Measurements from ENCODE around the gene HVCN1.
A peak's percentile ranks its signal among the peaks of the same experiment; 100 is the strongest.

The HVCN1 gene, protein sequence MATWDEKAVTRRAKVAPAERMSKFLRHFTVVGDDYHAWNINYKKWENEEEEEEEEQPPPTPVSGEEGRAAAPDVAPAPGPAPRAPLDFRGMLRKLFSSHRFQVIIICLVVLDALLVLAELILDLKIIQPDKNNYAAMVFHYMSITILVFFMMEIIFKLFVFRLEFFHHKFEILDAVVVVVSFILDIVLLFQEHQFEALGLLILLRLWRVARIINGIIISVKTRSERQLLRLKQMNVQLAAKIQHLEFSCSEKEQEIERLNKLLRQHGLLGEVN

DNA sequence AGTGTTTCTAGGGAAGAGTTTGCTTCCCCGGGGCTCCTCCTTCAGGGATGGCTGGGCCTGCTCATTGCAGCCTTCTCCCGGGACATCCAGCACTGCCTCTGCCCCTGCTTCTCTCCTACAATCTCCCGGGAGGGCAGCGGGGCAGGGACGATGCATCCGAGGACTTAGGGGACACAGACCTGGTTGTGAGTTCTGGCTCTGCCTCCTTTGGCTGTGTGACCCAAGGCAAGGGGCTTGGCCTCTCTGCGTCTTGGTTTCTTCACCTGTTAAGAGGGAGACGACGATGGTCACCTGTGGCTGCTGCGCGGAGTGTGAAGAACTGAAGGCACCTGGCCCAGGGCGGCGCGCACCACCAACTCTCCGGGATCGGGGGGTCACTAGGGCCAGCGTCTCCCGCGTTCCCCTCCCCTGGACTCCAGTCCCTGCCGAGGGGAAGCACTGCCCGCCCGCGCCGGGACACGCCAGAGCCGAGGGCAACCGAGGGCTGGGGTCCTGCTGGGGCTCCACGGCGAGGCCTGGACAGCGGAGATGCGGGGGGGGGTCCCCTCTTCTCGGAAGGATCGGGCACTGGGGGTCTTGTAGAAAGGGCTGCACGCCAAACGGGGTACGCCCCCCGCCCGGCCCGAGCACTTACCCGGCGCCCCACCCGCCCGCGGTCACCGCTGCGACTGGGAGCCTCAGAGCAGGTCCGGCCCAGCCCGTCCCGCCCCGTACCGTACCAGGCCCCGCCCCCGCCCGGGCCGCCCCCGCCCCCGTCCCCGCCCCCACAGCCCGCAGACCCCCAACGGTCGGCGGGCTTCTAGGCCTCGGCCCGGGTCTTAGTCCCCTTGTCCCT, at the start of gene HVCN1:
TSS of gene HVCN1 (minus strand) at position 670 of the 835 bp plus-strand sequence. CDS start 5,870 bp downstream, outside the sequence.
- Histone ChIP-seq H3K9me3 (ENCODE audit: control insufficient read depth, insufficient read depth, low read depth, low read length) (no peaks in the 10 kb centered on the region), H3K4me3 (ENCODE audit: low read depth, low read length) (peak within 1 kb of the TSS; percentile 35), H3K36me3 (ENCODE audit: control insufficient read depth in 2 of 2, insufficient read depth in 1 of 2, low read length in 2 of 2) (no peaks in the 10 kb centered on the region), H3K27ac (ENCODE audit: extremely low read depth, low read depth, low read length) (no peak within 1 kb of the TSS), H3K4me1 (ENCODE audit: control insufficient read depth, insufficient read depth, low read length) (no peaks in the 10 kb centered on the region; the same call in 1 of the 2 replicates)
- CTCF ChIA-PET, result no interaction called here
- TF ChIP-seq ZNF24 (tag by site-specific recombination; IDR thresholded peaks at IDR 0.05) (no peak), ZNF311 (tag by site-specific recombination; IDR thresholded peaks at IDR 0.05; ENCODE audit: borderline replicate concordance) (no peak), ZNF768 (tag by site-specific recombination; IDR thresholded peaks at IDR 0.05) (peak; percentile 40; the same call in 1 of the 2 replicates), ZNF423 (tag by site-specific recombination; IDR thresholded peaks at IDR 0.05) (no peak), ZSCAN30 (tag by site-specific recombination; IDR thresholded peaks at IDR 0.05) (no peak), SCRT2 (tag by site-specific recombination; IDR thresholded peaks at IDR 0.05) (peak; percentile 82; the same call in 1 of the 2 replicates), HOXA7 (CRISPR knock-in tag; IDR thresholded peaks at IDR 0.05; ENCODE audit: borderline replicate concordance) (no peak), ZFP69B (tag by site-specific recombination; IDR thresholded peaks at IDR 0.05) (no peak), ZNF776 (tag by site-specific recombination; IDR thresholded peaks at IDR 0.05; ENCODE audit: borderline replicate concordance) (no peak)
- TF ChIP-seq, protein P1, sequence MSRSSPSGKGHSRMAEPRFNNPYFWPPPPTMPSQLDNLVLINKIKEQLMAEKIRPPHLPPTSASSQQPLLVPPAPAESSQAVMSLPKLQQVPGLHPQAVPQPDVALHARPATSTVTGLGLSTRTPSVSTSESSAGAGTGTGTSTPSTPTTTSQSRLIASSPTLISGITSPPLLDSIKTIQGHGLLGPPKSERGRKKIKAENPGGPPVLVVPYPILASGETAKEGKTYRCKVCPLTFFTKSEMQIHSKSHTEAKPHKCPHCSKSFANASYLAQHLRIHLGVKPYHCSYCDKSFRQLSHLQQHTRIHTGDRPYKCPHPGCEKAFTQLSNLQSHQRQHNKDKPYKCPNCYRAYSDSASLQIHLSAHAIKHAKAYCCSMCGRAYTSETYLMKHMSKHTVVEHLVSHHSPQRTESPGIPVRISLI (tag by site-specific recombination; IDR thresholded peaks at IDR 0.05), result no peak
- TF ChIP-seq, protein P2, sequence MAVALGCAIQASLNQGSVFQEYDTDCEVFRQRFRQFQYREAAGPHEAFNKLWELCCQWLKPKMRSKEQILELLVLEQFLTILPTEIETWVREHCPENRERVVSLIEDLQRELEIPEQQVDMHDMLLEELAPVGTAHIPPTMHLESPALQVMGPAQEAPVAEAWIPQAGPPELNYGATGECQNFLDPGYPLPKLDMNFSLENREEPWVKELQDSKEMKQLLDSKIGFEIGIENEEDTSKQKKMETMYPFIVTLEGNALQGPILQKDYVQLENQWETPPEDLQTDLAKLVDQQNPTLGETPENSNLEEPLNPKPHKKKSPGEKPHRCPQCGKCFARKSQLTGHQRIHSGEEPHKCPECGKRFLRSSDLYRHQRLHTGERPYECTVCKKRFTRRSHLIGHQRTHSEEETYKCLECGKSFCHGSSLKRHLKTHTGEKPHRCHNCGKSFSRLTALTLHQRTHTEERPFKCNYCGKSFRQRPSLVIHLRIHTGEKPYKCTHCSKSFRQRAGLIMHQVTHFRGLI (tag by site-specific recombination; IDR thresholded peaks at IDR 0.05), result no peak
- POLR2A ChIA-PET, result no interaction called here

DNA sequence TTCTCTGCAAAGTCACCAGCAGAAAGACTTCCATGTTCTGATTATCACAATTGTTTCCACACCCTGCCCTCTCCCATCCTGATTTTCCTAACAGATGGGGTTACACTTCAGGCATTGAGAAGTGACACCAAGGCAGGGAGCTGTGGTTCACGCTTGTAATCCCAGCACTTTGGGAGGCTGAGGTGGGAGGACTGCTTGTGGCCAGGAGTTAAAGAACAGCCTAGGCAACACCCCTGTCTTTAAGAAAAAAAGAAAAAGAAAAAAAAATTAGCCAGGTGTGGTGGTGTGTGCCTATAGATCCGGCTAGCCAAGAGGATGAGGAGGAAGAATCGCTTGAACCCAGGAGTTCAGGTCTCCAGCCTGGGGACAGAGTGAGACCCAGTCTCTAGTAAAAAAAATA, 48.6 kb upstream of the HVCN1 start:
- H3K27ac ChIP-seq (ENCODE audit: extremely low read depth, low read depth, low read length), result no peak overlapping the region
- no peak overlapping the region for H3K4me3 ChIP-seq (ENCODE audit: low read depth, low read length)
- CTCF ChIA-PET, result interaction anchor here (0.6 kb wide), 1 partner anchor 493 kb away, joined by 4 read pairs; no protein-coding TSS in a partner anchor
- peaks cover 17% of the 10 kb centered on the region for H3K4me1 ChIP-seq (ENCODE audit: control insufficient read depth, insufficient read depth, low read length)
- peaks cover 24 to 26% of the 10 kb centered on the region in 2 experiments; a peak in 2 of 3 replicates for H3K36me3 ChIP-seq (ENCODE audit: control insufficient read depth in 2 of 2, insufficient read depth in 1 of 2, low read length in 2 of 2)
- H3K9me3 ChIP-seq (ENCODE audit: control insufficient read depth, insufficient read depth, low read depth, low read length), result no peaks in the 10 kb centered on the region
- POLR2A ChIA-PET, result interaction anchor here (1.1 kb wide), 1 partner anchor 79 kb away, joined by 3 read pairs; no protein-coding TSS in a partner anchor
- TF ChIP-seq, protein P1 (tag by site-specific recombination; IDR thresholded peaks at IDR 0.05), result peak; percentile 76
- TF ChIP-seq, protein P2 (tag by site-specific recombination; IDR thresholded peaks at IDR 0.05), result no peak
- no peak for TF ChIP-seq ZSCAN30 (tag by site-specific recombination; IDR thresholded peaks at IDR 0.05)
- no peak for TF ChIP-seq ZNF76 (tag by site-specific recombination; IDR thresholded peaks at IDR 0.05; ENCODE audit: borderline replicate concordance, low read depth)
- TF ChIP-seq WT1 (tag by site-specific recombination; IDR thresholded peaks at IDR 0.05), result 0 out of 2 replicates have a peak, but pooled peaks have one; percentile 12
- 0 out of 2 replicates have a peak, but pooled peaks have one; percentile 13 for TF ChIP-seq ZBTB17 (tag by site-specific recombination; IDR thresholded peaks at IDR 0.05)
- TF ChIP-seq ZNF776 (tag by site-specific recombination; IDR thresholded peaks at IDR 0.05; ENCODE audit: borderline replicate concordance), result no peak
- TF ChIP-seq, protein P3, sequence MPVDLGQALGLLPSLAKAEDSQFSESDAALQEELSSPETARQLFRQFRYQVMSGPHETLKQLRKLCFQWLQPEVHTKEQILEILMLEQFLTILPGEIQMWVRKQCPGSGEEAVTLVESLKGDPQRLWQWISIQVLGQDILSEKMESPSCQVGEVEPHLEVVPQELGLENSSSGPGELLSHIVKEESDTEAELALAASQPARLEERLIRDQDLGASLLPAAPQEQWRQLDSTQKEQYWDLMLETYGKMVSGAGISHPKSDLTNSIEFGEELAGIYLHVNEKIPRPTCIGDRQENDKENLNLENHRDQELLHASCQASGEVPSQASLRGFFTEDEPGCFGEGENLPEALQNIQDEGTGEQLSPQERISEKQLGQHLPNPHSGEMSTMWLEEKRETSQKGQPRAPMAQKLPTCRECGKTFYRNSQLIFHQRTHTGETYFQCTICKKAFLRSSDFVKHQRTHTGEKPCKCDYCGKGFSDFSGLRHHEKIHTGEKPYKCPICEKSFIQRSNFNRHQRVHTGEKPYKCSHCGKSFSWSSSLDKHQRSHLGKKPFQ (tag by site-specific recombination; IDR thresholded peaks at IDR 0.05), result peak; percentile 19; the same call in 1 of the 2 replicates
- TF ChIP-seq ZFP3 (tag by site-specific recombination; IDR thresholded peaks at IDR 0.05; ENCODE audit: low read depth), result no peak
- no peak for TF ChIP-seq ZNF596 (tag by site-specific recombination; IDR thresholded peaks at IDR 0.05)
- TF ChIP-seq, protein P4, sequence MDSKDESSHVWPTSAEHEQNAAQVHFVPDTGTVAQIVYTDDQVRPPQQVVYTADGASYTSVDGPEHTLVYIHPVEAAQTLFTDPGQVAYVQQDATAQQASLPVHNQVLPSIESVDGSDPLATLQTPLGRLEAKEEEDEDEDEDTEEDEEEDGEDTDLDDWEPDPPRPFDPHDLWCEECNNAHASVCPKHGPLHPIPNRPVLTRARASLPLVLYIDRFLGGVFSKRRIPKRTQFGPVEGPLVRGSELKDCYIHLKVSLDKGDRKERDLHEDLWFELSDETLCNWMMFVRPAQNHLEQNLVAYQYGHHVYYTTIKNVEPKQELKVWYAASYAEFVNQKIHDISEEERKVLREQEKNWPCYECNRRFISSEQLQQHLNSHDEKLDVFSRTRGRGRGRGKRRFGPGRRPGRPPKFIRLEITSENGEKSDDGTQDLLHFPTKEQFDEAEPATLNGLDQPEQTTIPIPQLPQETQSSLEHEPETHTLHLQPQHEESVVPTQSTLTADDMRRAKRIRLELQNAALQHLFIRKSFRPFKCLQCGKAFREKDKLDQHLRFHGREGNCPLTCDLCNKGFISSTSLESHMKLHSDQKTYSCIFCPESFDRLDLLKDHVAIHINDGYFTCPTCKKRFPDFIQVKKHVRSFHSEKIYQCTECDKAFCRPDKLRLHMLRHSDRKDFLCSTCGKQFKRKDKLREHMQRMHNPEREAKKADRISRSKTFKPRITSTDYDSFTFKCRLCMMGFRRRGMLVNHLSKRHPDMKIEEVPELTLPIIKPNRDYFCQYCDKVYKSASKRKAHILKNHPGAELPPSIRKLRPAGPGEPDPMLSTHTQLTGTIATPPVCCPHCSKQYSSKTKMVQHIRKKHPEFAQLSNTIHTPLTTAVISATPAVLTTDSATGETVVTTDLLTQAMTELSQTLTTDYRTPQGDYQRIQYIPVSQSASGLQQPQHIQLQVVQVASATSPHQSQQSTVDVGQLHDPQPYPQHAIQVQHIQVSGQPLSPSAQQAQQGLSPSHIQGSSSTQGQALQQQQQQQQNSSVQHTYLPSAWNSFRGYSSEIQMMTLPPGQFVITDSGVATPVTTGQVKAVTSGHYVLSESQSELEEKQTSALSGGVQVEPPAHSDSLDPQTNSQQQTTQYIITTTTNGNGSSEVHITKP (tag by site-specific recombination; IDR thresholded peaks at IDR 0.05), result 0 out of 2 replicates have a peak, but pooled peaks have one; percentile 6
- TF ChIP-seq ZNF341 (tag by site-specific recombination; IDR thresholded peaks at IDR 0.05; ENCODE audit: low read depth), result peak; percentile 55; the same call in 1 of the 2 replicates
